DOHH2 (cell line): Measurements from ENCODE around the gene CENPN.

Experiments
- EZH2phosphoT487 ChIP-seq: fragments of 200-600 bp; sonication (generic); IDR thresholded peaks from 2 replicates; pipeline ENCODE4 v1.6.1; 2017; ENCODE audit warnings: borderline replicate concordance, mild to moderate bottlenecking, antibody characterized with exemption, low read length, moderate library complexity, mixed read lengths
- TF ChIP-seq, protein P1 (sequence below): fragments of 200-600 bp; sonication (generic); IDR thresholded peaks from one replicate; pipeline ENCODE4 v1.5.1; 2014; ENCODE audit warnings: antibody characterized with exemption, mild to moderate bottlenecking, low read depth, low read length; ENCODE audit not compliant: poor library complexity, severe bottlenecking

DNA sequence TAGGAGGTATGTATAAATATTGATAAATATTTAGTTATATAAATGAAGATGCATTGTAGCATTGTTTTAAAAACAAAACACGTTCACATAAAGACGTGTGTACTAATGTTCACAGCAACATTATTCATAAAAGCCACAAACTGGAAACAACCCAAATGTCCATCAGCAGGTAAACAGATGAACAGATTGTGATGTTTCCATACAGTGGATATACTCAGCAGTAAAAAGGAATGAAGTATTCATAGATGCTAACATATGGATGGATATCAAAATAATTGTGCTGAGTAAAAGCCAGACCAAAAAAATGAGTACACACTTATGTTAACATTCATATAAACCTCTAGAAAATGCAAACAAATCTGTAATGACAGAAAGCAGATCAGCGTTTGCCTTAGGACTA, 6.0 kb downstream of the CENPN start:
- TF ChIP-seq, protein P1, sequence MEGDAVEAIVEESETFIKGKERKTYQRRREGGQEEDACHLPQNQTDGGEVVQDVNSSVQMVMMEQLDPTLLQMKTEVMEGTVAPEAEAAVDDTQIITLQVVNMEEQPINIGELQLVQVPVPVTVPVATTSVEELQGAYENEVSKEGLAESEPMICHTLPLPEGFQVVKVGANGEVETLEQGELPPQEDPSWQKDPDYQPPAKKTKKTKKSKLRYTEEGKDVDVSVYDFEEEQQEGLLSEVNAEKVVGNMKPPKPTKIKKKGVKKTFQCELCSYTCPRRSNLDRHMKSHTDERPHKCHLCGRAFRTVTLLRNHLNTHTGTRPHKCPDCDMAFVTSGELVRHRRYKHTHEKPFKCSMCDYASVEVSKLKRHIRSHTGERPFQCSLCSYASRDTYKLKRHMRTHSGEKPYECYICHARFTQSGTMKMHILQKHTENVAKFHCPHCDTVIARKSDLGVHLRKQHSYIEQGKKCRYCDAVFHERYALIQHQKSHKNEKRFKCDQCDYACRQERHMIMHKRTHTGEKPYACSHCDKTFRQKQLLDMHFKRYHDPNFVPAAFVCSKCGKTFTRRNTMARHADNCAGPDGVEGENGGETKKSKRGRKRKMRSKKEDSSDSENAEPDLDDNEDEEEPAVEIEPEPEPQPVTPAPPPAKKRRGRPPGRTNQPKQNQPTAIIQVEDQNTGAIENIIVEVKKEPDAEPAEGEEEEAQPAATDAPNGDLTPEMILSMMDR: no peak
- TF ChIP-seq EZH2phosphoT487: no peak
